ENCODE data around the gene BMPR1A. TPM values are rescaled to one million over a fixed set of nuclear protein-coding genes. Genes with fewer than 3 reads are reported as not detected.
"Not testable (repeated sequence)": the region's sequence is repeated elsewhere in the genome, so short reads cannot be mapped to it uniquely, and the experiment has no call there.

The BMPR1A gene
- total RNA-seq, 1 donor from 2014 or later = 43.5 TPM

GRCh38 chr10:86964061-86964846 is 207.8 kb downstream of the BMPR1A start:
- DNase-seq (ENCODE audit: low spot score) = peak; percentile 82

- no peak for DNase-seq (ENCODE audit: low spot score)
Observed at GRCh38 chr10:86964847-86965190, 208.4 kb downstream of the BMPR1A start.

GRCh38 chr10:86965986-86966654 is 209.7 kb downstream of the BMPR1A start:
- peak; percentile 28 for DNase-seq (ENCODE audit: low spot score)

GRCh38 chr10:86967481-86967941 is 211.1 kb downstream of the BMPR1A start:
- peak; percentile 87 for DNase-seq (ENCODE audit: low spot score)

GRCh38 chr10:86968271-86968993 is 212.0 kb downstream of the BMPR1A start, which contains the start of gene ADIRF:
TSS of gene ADIRF (plus strand) at chr10:86968482. CDS start at chr10:86968545, 63 bp downstream.
- DNase-seq (ENCODE audit: low spot score) = peak; percentile 91

- no peak for DNase-seq (ENCODE audit: low spot score)
Observed at GRCh38 chr10:86968994-86969355, 212.6 kb downstream of the BMPR1A start.

GRCh38 chr10:86969421-86970041 is 213.1 kb downstream of the BMPR1A start:
- DNase-seq (ENCODE audit: low spot score) = peak; percentile 87

- peak; percentile 92 for DNase-seq (ENCODE audit: low spot score)
Observed at GRCh38 chr10:86970162-86970981, 214.0 kb downstream of the BMPR1A start.

- DNase-seq (ENCODE audit: low spot score) = no peak
Observed at GRCh38 chr10:86970982-86971231, 214.5 kb downstream of the BMPR1A start.

- DNase-seq (ENCODE audit: low spot score) = peak; percentile 97
Observed at GRCh38 chr10:86971232-86971991, 215.0 kb downstream of the BMPR1A start.

- DNase-seq (ENCODE audit: low spot score) = peak; percentile 80
Observed at GRCh38 chr10:86972613-86973380, 216.4 kb downstream of the BMPR1A start.

- no peak for DNase-seq (ENCODE audit: low spot score)
Observed at GRCh38 chr10:86974484-86974883, 218.1 kb downstream of the BMPR1A start.

- no peak for DNase-seq (ENCODE audit: low spot score)
Observed at GRCh38 chr10:86976362-86977056, 220.1 kb downstream of the BMPR1A start.

- not testable (repeated sequence) for DNase-seq (ENCODE audit: low spot score)
Observed at GRCh38 chr10:86978457-86978856, 222.0 kb downstream of the BMPR1A start.

- DNase-seq (ENCODE audit: low spot score) = no peak
Observed at GRCh38 chr10:86979296-86979818, 222.9 kb downstream of the BMPR1A start.

- DNase-seq (ENCODE audit: low spot score) = no peak
Observed at GRCh38 chr10:86979977-86980448, 223.6 kb downstream of the BMPR1A start.

GRCh38 chr10:86981020-86981419 is 224.6 kb downstream of the BMPR1A start:
- not testable (repeated sequence) for DNase-seq (ENCODE audit: low spot score)

GRCh38 chr10:86981716-86982115 is 225.3 kb downstream of the BMPR1A start:
- DNase-seq (ENCODE audit: low spot score) = no peak
